ENCODE results near the gene CCNI. TPM values are rescaled to one million over a fixed set of nuclear protein-coding genes. Genes with fewer than 3 reads are reported as not detected.
A peak's percentile ranks its signal among the peaks of the same experiment; 100 is the strongest.

The CCNI gene
- total and polyA plus RNA-seq, 2 of the 13 experiments (the other 11 are each of a cell fraction or from before 2014, with no cell fraction given): 43.5 to 122 TPM

DNA sequence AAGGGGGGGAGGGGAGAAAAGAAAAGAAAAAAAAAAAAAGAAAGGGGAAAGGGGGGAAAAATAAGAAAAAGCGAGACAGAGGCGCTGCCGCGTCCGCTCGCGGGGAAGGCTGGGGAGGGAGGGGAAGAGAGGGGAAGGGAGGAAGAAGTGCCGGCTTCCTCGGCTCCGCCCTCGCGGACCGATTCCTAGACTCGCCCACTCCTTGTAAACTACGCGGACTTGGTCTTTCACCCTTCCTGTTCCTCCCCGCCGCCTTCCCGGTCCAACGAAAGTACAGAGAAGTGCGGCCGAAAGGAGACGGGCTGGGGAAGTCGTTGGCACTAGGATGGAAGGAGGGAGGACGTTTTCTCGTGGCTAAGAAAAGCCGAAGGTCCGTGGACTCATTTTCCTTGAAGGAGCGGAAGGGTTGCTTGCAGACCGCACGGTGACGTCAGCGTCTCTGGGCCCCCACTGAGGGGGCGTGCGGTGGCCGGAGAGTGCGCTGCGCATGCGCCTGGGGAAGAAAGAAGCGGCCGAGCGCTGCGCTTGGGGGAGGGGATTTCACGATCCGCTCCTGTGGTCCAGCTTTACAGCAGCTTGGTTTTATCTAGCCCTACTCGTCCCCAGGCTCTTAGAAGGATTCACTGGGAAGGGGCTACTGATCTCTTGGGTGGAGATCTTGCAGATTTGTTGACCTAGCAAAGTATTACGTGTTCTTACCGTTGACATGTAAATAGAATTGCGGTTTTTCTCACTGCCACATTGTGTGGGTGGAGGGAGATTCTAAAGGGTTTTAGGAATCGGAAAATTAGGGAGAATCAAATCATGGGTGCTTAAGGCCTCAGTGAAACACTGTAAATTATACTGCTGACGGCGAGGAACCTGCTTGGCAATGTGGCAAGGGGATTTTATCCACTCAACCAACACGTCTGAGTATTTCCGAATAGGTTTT is at the start of gene CCNI (continued):
- TF ChIP-seq, protein P1, sequence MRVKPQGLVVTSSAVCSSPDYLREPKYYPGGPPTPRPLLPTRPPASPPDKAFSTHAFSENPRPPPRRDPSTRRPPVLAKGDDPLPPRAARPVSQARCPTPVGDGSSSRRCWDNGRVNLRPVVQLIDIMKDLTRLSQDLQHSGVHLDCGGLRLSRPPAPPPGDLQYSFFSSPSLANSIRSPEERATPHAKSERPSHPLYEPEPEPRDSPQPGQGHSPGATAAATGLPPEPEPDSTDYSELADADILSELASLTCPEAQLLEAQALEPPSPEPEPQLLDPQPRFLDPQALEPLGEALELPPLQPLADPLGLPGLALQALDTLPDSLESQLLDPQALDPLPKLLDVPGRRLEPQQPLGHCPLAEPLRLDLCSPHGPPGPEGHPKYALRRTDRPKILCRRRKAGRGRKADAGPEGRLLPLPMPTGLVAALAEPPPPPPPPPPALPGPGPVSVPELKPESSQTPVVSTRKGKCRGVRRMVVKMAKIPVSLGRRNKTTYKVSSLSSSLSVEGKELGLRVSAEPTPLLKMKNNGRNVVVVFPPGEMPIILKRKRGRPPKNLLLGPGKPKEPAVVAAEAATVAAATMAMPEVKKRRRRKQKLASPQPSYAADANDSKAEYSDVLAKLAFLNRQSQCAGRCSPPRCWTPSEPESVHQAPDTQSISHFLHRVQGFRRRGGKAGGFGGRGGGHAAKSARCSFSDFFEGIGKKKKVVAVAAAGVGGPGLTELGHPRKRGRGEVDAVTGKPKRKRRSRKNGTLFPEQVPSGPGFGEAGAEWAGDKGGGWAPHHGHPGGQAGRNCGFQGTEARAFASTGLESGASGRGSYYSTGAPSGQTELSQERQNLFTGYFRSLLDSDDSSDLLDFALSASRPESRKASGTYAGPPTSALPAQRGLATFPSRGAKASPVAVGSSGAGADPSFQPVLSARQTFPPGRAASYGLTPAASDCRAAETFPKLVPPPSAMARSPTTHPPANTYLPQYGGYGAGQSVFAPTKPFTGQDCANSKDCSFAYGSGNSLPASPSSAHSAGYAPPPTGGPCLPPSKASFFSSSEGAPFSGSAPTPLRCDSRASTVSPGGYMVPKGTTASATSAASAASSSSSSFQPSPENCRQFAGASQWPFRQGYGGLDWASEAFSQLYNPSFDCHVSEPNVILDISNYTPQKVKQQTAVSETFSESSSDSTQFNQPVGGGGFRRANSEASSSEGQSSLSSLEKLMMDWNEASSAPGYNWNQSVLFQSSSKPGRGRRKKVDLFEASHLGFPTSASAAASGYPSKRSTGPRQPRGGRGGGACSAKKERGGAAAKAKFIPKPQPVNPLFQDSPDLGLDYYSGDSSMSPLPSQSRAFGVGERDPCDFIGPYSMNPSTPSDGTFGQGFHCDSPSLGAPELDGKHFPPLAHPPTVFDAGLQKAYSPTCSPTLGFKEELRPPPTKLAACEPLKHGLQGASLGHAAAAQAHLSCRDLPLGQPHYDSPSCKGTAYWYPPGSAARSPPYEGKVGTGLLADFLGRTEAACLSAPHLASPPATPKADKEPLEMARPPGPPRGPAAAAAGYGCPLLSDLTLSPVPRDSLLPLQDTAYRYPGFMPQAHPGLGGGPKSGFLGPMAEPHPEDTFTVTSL (CRISPR knock-in tag; IDR thresholded peaks at IDR 0.05; ENCODE audit: borderline replicate concordance): peak; percentile 55; the same call in 1 of the 2 replicates
- TF ChIP-seq ZNF383 (CRISPR knock-in tag; IDR thresholded peaks at IDR 0.05; ENCODE audit: borderline replicate concordance): no peak
- no peak; the same call in 1 of the 2 replicates for TF ChIP-seq ZNF121 (CRISPR knock-in tag; IDR thresholded peaks at IDR 0.05)
- TF ChIP-seq ETV5 (CRISPR knock-in tag; IDR thresholded peaks at IDR 0.05; ENCODE audit: borderline replicate concordance): peak; percentile 78
- peak; percentile 71 for TF ChIP-seq ISL2 (CRISPR knock-in tag; IDR thresholded peaks at IDR 0.05)
- TF ChIP-seq BHLHE40 (IDR thresholded peaks at IDR 0.05; ENCODE audit: low read length): no peak
- TF ChIP-seq, protein P2, sequence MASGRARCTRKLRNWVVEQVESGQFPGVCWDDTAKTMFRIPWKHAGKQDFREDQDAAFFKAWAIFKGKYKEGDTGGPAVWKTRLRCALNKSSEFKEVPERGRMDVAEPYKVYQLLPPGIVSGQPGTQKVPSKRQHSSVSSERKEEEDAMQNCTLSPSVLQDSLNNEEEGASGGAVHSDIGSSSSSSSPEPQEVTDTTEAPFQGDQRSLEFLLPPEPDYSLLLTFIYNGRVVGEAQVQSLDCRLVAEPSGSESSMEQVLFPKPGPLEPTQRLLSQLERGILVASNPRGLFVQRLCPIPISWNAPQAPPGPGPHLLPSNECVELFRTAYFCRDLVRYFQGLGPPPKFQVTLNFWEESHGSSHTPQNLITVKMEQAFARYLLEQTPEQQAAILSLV (CRISPR knock-in tag; IDR thresholded peaks at IDR 0.05; ENCODE audit: borderline replicate concordance): peak; percentile 83; the same call in 1 of the 2 replicates
- TF ChIP-seq ZNF543 (CRISPR knock-in tag; IDR thresholded peaks at IDR 0.05): peak; percentile 92; the same call in 1 of the 2 replicates
- TF ChIP-seq PHF20 (CRISPR knock-in tag; IDR thresholded peaks at IDR 0.05): peak; percentile 59; the same call in 1 of the 2 replicates
- TF ChIP-seq RFX5 (IDR thresholded peaks at IDR 0.05; ENCODE audit: low read depth, low read length): peak; percentile 65; the same call in 1 of the 2 replicates
- TF ChIP-seq ESRRA (CRISPR knock-in tag; IDR thresholded peaks at IDR 0.05; ENCODE audit: low read depth): no peak; the same call in 1 of the 2 replicates
- TF ChIP-seq ZNF354B (CRISPR knock-in tag; IDR thresholded peaks at IDR 0.05): peak; percentile 47; the same call in 1 of the 2 replicates
- TF ChIP-seq, protein P3, sequence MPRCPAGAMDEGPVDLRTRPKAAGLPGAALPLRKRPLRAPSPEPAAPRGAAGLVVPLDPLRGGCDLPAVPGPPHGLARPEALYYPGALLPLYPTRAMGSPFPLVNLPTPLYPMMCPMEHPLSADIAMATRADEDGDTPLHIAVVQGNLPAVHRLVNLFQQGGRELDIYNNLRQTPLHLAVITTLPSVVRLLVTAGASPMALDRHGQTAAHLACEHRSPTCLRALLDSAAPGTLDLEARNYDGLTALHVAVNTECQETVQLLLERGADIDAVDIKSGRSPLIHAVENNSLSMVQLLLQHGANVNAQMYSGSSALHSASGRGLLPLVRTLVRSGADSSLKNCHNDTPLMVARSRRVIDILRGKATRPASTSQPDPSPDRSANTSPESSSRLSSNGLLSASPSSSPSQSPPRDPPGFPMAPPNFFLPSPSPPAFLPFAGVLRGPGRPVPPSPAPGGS (CRISPR knock-in tag; IDR thresholded peaks at IDR 0.05): no peak; the same call in 1 of the 2 replicates
- TF ChIP-seq, protein P4, sequence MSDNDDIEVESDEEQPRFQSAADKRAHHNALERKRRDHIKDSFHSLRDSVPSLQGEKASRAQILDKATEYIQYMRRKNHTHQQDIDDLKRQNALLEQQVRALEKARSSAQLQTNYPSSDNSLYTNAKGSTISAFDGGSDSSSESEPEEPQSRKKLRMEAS (IDR thresholded peaks at IDR 0.05): no peak; the same call in 1 of the 2 replicates
- TF ChIP-seq ARNT2 (CRISPR knock-in tag; IDR thresholded peaks at IDR 0.05; ENCODE audit: low read depth): peak; percentile 73; the same call in 1 of the 2 replicates
- TF ChIP-seq TOPORS (CRISPR knock-in tag; IDR thresholded peaks at IDR 0.05): 0 out of 2 replicates have a peak, but pooled peaks have one; percentile 32
- peak; percentile 74 for TF ChIP-seq MED1 (CRISPR knock-in tag; IDR thresholded peaks at IDR 0.05)
- TF ChIP-seq, protein P5, sequence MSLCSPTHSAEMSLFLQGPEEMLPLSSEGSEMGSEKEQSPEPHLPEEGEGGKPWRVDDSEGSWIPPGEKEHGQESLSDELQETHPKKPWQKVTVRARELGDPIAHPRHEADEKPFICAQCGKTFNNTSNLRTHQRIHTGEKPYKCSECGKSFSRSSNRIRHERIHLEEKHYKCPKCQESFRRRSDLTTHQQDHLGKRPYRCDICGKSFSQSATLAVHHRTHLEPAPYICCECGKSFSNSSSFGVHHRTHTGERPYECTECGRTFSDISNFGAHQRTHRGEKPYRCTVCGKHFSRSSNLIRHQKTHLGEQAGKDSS (CRISPR knock-in tag; IDR thresholded peaks at IDR 0.05; ENCODE audit: borderline replicate concordance, low read depth): peak; percentile 47; the same call in 1 of the 2 replicates
- no peak; the same call in 1 of the 2 replicates for TF ChIP-seq ZNF567 (CRISPR knock-in tag; IDR thresholded peaks at IDR 0.05; ENCODE audit: borderline replicate concordance)
